GM21786 (cell line): ENCODE results near the gene KIF6.

Source experiments
- ATAC-seq: cut with Tn5 transposase; IDR thresholded peaks from one replicate; pipeline ENCODE4 v1.9.1; 2021; ENCODE audit not compliant: unreplicated experiment

The KIF6 gene

GRCh38 chr6:39357998-39358686 is 367.1 kb downstream of the KIF6 start:
- ATAC-seq: no peak

GRCh38 chr6:39353698-39354315 is 371.4 kb downstream of the KIF6 start:
- ATAC-seq: no peak

GRCh38 chr6:39350723-39351505 is 374.3 kb downstream of the KIF6 start:
- ATAC-seq: no peak

- no peak for ATAC-seq
These were observed 376.5 kb downstream of the KIF6 start for GRCh38 chr6:39348740-39349139.

GRCh38 chr6:39347906-39348585 is 377.2 kb downstream of the KIF6 start:
- no peak for ATAC-seq

GRCh38 chr6:39347206-39347605 is 378.0 kb downstream of the KIF6 start:
- no peak for ATAC-seq

GRCh38 chr6:39344821-39345280 is 380.4 kb downstream of the KIF6 start:
- no peak for ATAC-seq

- no peak for ATAC-seq
These were observed 381.8 kb downstream of the KIF6 start for GRCh38 chr6:39343396-39343870.

- ATAC-seq: no peak
These were observed 382.4 kb downstream of the KIF6 start for GRCh38 chr6:39342692-39343395.

- ATAC-seq: no peak
These were observed 383.3 kb downstream of the KIF6 start for GRCh38 chr6:39341937-39342336.

GRCh38 chr6:39341352-39341751 is 383.9 kb downstream of the KIF6 start:
- no peak for ATAC-seq

GRCh38 chr6:39339868-39340550 is 385.2 kb downstream of the KIF6 start:
- ATAC-seq: no peak

GRCh38 chr6:39339096-39339867 is 385.9 kb downstream of the KIF6 start:
- ATAC-seq: no peak

GRCh38 chr6:39338397-39338796 is 386.8 kb downstream of the KIF6 start:
- ATAC-seq: no peak

GRCh38 chr6:39335780-39336545 is 389.2 kb downstream of the KIF6 start:
- no peak for ATAC-seq

- ATAC-seq: no peak
These were observed 391.4 kb downstream of the KIF6 start for GRCh38 chr6:39333644-39334438.

GRCh38 chr6:39330476-39330875 is 394.7 kb downstream of the KIF6 start:
- peak; percentile 12 for ATAC-seq

- peak; percentile 87 for ATAC-seq
These were observed 395.2 kb downstream of the KIF6 start for GRCh38 chr6:39330057-39330456.
